Activated T-helper 2 cell treated with anti-CD3 and anti-CD28 coated beads, Interferon-gamma antibody, Interleukin-2, Interleukin-4, amounts not matched to agents 10 μg/mL and 5 μg/mL and 100 μg/mL, durations not matched to agents 14 hours and 24 hours and 36 hours (primary cell): Measurements from ENCODE around the gene LNX2. TPM values are rescaled to one million over a fixed set of nuclear protein-coding genes. Genes with fewer than 3 reads are reported as not detected.

Experiments used
- DNase-seq: peaks from one replicate; pipeline ENCODE4 v3.0.0; 2021; ENCODE audit warnings: low spot score
- H3K27ac Mint-ChIP-seq: one replicate; pipeline ENCODE4 v1.8.0; 2021; ENCODE audit warnings: mixed read lengths
- H3K27me3 Mint-ChIP-seq: one replicate; pipeline ENCODE4 v1.8.0; 2021; ENCODE audit warnings: low read depth, mixed read lengths
- H3K36me3 Mint-ChIP-seq: one replicate; pipeline ENCODE4 v1.8.0; 2021; ENCODE audit warnings: low read depth, mixed read lengths
- H3K4me1 Mint-ChIP-seq: one replicate; pipeline ENCODE4 v1.8.0; 2021; ENCODE audit warnings: low read depth, mixed read lengths
- H3K4me3 Mint-ChIP-seq: one replicate; pipeline ENCODE4 v1.8.0; 2021; ENCODE audit warnings: low read depth, mild to moderate bottlenecking, moderate library complexity, mixed read lengths
- H3K9me3 Mint-ChIP-seq: one replicate; pipeline ENCODE4 v1.8.0; 2021; ENCODE audit warnings: mixed read lengths
- intact Hi-C: fragments of 100-400 bp; cut with micrococcal nuclease; formaldehyde crosslinking; loops from one replicate; pipeline ENCODE4 v1.15.1; 2023
- total RNA-seq: library from RNA; stranded (reverse); gene quantifications from 2 replicates; pipeline ENCODE4 v1.2.3, GENCODE V29; 2022

LNX2 gene
- total RNA-seq, 1 donor from 2014 or later = 5.2 TPM

GRCh38 chr13:27654059-27654458 lies 33.7 kb upstream of the LNX2 start:
- peaks cover 21% of the 10 kb centered on the region for H3K9me3 Mint-ChIP-seq
- no peaks in the 10 kb centered on the region for H3K27me3 Mint-ChIP-seq
- no peaks in the 10 kb centered on the region for H3K4me1 Mint-ChIP-seq
- H3K36me3 Mint-ChIP-seq = peaks cover 40% of the 10 kb centered on the region
- no peak overlapping the region for H3K4me3 Mint-ChIP-seq
- H3K27ac Mint-ChIP-seq = no peak overlapping the region
- intact Hi-C loops = no loop called here
- DNase-seq = no peak

GRCh38 chr13:27650312-27650711 lies 30.0 kb upstream of the LNX2 start:
- no peak for DNase-seq
- Mint-ChIP-seq H3K4me3 (no peak overlapping the region), H3K9me3 (peaks cover 29% of the 10 kb centered on the region), H3K36me3 (peaks cover 63% of the 10 kb centered on the region), H3K27me3 (no peaks in the 10 kb centered on the region), H3K27ac (no peak overlapping the region), H3K4me1 (no peaks in the 10 kb centered on the region)
- intact Hi-C loops = no loop called here

GRCh38 chr13:27644302-27644701 lies 24.0 kb upstream of the LNX2 start:
- Mint-ChIP-seq H3K9me3 (peaks cover 11% of the 10 kb centered on the region), H3K27ac (no peak overlapping the region), H3K4me1 (peaks cover 33% of the 10 kb centered on the region), H3K36me3 (peaks cover 48% of the 10 kb centered on the region), H3K27me3 (no peaks in the 10 kb centered on the region), H3K4me3 (no peak overlapping the region)
- intact Hi-C loops = no loop called here
- DNase-seq = no peak

- Mint-ChIP-seq H3K9me3 (peaks cover 5% of the 10 kb centered on the region), H3K27me3 (no peaks in the 10 kb centered on the region), H3K27ac (peak overlapping the region; percentile 5), H3K4me3 (no peak overlapping the region), H3K4me1 (peaks cover 38% of the 10 kb centered on the region), H3K36me3 (peaks cover 44% of the 10 kb centered on the region)
- intact Hi-C loops = no loop called here
- no peak for DNase-seq
Observed at GRCh38 chr13:27643334-27644132, 23.2 kb upstream of the LNX2 start.

GRCh38 chr13:27641711-27642502 lies 21.6 kb upstream of the LNX2 start:
- Mint-ChIP-seq H3K4me1 (peaks cover 47% of the 10 kb centered on the region), H3K36me3 (peaks cover 44% of the 10 kb centered on the region), H3K27ac (no peak overlapping the region), H3K4me3 (no peak overlapping the region), H3K27me3 (no peaks in the 10 kb centered on the region), H3K9me3 (peaks cover 5% of the 10 kb centered on the region)
- intact Hi-C loops = no loop called here
- no peak for DNase-seq

GRCh38 chr13:27639186-27639585 lies 18.9 kb upstream of the LNX2 start:
- no peak for DNase-seq
- Mint-ChIP-seq H3K4me3 (no peak overlapping the region), H3K4me1 (peaks cover 56% of the 10 kb centered on the region), H3K27ac (no peak overlapping the region), H3K27me3 (no peaks in the 10 kb centered on the region), H3K9me3 (no peaks in the 10 kb centered on the region), H3K36me3 (peaks cover 31% of the 10 kb centered on the region)
- intact Hi-C loops = no loop called here

GRCh38 chr13:27638521-27638920 lies 18.2 kb upstream of the LNX2 start:
- DNase-seq = no peak
- Mint-ChIP-seq H3K27ac (no peak overlapping the region), H3K4me1 (peaks cover 51% of the 10 kb centered on the region), H3K27me3 (no peaks in the 10 kb centered on the region), H3K36me3 (peaks cover 28% of the 10 kb centered on the region), H3K9me3 (no peaks in the 10 kb centered on the region), H3K4me3 (no peak overlapping the region)
- intact Hi-C loops = no loop called here

GRCh38 chr13:27638001-27638400 lies 17.7 kb upstream of the LNX2 start:
- Mint-ChIP-seq H3K36me3 (peaks cover 26% of the 10 kb centered on the region), H3K4me1 (peaks cover 46% of the 10 kb centered on the region), H3K27ac (no peak overlapping the region), H3K9me3 (no peaks in the 10 kb centered on the region), H3K27me3 (no peaks in the 10 kb centered on the region), H3K4me3 (no peak overlapping the region)
- DNase-seq = no peak
- intact Hi-C loops = no loop called here

GRCh38 chr13:27637289-27637626 lies 16.9 kb upstream of the LNX2 start:
- H3K27me3 Mint-ChIP-seq = no peaks in the 10 kb centered on the region
- no peak overlapping the region for H3K4me3 Mint-ChIP-seq
- no peak for DNase-seq
- intact Hi-C loops = no loop called here
- no peaks in the 10 kb centered on the region for H3K9me3 Mint-ChIP-seq
- H3K4me1 Mint-ChIP-seq = peaks cover 41% of the 10 kb centered on the region
- H3K27ac Mint-ChIP-seq = peak overlapping the region; percentile 9
- H3K36me3 Mint-ChIP-seq = peaks cover 30% of the 10 kb centered on the region

- H3K4me3 Mint-ChIP-seq = no peak overlapping the region
- H3K27me3 Mint-ChIP-seq = no peaks in the 10 kb centered on the region
- H3K9me3 Mint-ChIP-seq = no peaks in the 10 kb centered on the region
- DNase-seq = no peak
- peak overlapping the region; percentile 9 for H3K27ac Mint-ChIP-seq
- peaks cover 35% of the 10 kb centered on the region for H3K36me3 Mint-ChIP-seq
- H3K4me1 Mint-ChIP-seq = peaks cover 42% of the 10 kb centered on the region
- intact Hi-C loops = no loop called here
Observed at GRCh38 chr13:27636589-27637288, 16.4 kb upstream of the LNX2 start.

- no peak overlapping the region for H3K27ac Mint-ChIP-seq
- peaks cover 46% of the 10 kb centered on the region for H3K36me3 Mint-ChIP-seq
- no peaks in the 10 kb centered on the region for H3K27me3 Mint-ChIP-seq
- peaks cover 50% of the 10 kb centered on the region for H3K4me1 Mint-ChIP-seq
- H3K4me3 Mint-ChIP-seq = no peak overlapping the region
- no peaks in the 10 kb centered on the region for H3K9me3 Mint-ChIP-seq
- intact Hi-C loops = no loop called here
- DNase-seq = no peak
Observed at GRCh38 chr13:27635266-27635665, 14.9 kb upstream of the LNX2 start.

- peaks cover 48% of the 10 kb centered on the region for H3K36me3 Mint-ChIP-seq
- no peak for DNase-seq
- H3K9me3 Mint-ChIP-seq = no peaks in the 10 kb centered on the region
- no peaks in the 10 kb centered on the region for H3K27me3 Mint-ChIP-seq
- intact Hi-C loops = no loop called here
- H3K27ac Mint-ChIP-seq = no peak overlapping the region
- H3K4me3 Mint-ChIP-seq = no peak overlapping the region
- H3K4me1 Mint-ChIP-seq = peaks cover 48% of the 10 kb centered on the region
Observed at GRCh38 chr13:27634791-27635190, 14.5 kb upstream of the LNX2 start.

GRCh38 chr13:27634231-27634630 lies 13.9 kb upstream of the LNX2 start:
- H3K27ac Mint-ChIP-seq = no peak overlapping the region
- no peaks in the 10 kb centered on the region for H3K27me3 Mint-ChIP-seq
- H3K4me1 Mint-ChIP-seq = peaks cover 44% of the 10 kb centered on the region
- intact Hi-C loops = no loop called here
- H3K36me3 Mint-ChIP-seq = peaks cover 48% of the 10 kb centered on the region
- no peak overlapping the region for H3K4me3 Mint-ChIP-seq
- no peaks in the 10 kb centered on the region for H3K9me3 Mint-ChIP-seq
- no peak for DNase-seq
